Hepatocyte (in vitro differentiated cells): ENCODE results near the gene HLA-DQB1. TPM values are rescaled to one million over a fixed set of nuclear protein-coding genes. Genes with fewer than 3 reads are reported as not detected.
"Not testable (repeated sequence)": the region's sequence is repeated elsewhere in the genome, so short reads cannot be mapped to it uniquely, and the experiment has no call there.

Source experiments
- DNase-seq: peaks from one replicate; pipeline ENCODE4 v3.0.0-alpha.2; 2016; ENCODE audit warnings: low spot score
- H2AFZ ChIP-seq: fragments of 200-600 bp; sonication (generic); 2 replicates; pipeline ENCODE4 v1.6.0; 2016; ENCODE audit warnings: antibody characterized with exemption, mild to moderate bottlenecking
- H3K27ac ChIP-seq: fragments of 200-600 bp; sonication (generic); 2 replicates; pipeline ENCODE4 v1.5.1; 2016; ENCODE audit warnings: mild to moderate bottlenecking
- H3K27me3 ChIP-seq: fragments of 200-600 bp; sonication (generic); 2 replicates; pipeline ENCODE4 v1.6.1; 2016
- H3K36me3 ChIP-seq: fragments of 200-600 bp; sonication (generic); replicated peaks from 2 replicates; pipeline ENCODE4 v1.5.1; 2016; ENCODE audit warnings: low read depth; ENCODE audit not compliant: insufficient read depth
- H3K4me1 ChIP-seq: fragments of 200-600 bp; sonication (generic); 2 replicates; pipeline ENCODE4 v1.5.1; 2016; ENCODE audit warnings: mild to moderate bottlenecking, moderate library complexity; ENCODE audit not compliant: insufficient read depth
- H3K4me2 ChIP-seq: fragments of 200-600 bp; sonication (generic); 2 replicates; pipeline ENCODE4 v1.6.0; 2016
- H3K4me3 ChIP-seq: fragments of 200-600 bp; sonication (generic); 2 replicates; pipeline ENCODE4 v1.5.1; 2016; ENCODE audit warnings: mild to moderate bottlenecking
- H3K79me2 ChIP-seq: fragments of 200-600 bp; sonication (generic); 2 replicates; pipeline ENCODE4 v1.6.0; 2017; ENCODE audit warnings: mild to moderate bottlenecking
- H3K9me2 ChIP-seq: fragments of 200-600 bp; sonication (generic); replicated peaks from 2 replicates; pipeline ENCODE4 v1.6.0; 2017; ENCODE audit warnings: mild to moderate bottlenecking; ENCODE audit not compliant: insufficient read depth
- H3K9me3 ChIP-seq: fragments of 200-600 bp; sonication (generic); 2 replicates; pipeline ENCODE4 v1.5.1; 2016; ENCODE audit warnings: low read depth, mild to moderate bottlenecking
- H4K20me1 ChIP-seq: fragments of 200-600 bp; sonication (generic); 2 replicates; pipeline ENCODE4 v1.6.0; 2016; ENCODE audit warnings: mild to moderate bottlenecking; ENCODE audit not compliant: insufficient read depth, poor library complexity, severe bottlenecking
- CTCF ChIP-seq: fragments of 200-600 bp; sonication (generic); IDR thresholded peaks from 2 replicates; pipeline ENCODE4 v1.5.1; 2016; ENCODE audit warnings: antibody characterized with exemption, mild to moderate bottlenecking; ENCODE audit not compliant: poor library complexity
- EZH2 ChIP-seq: fragments of 200-600 bp; sonication (generic); IDR thresholded peaks from 2 replicates; pipeline ENCODE4 v1.6.1; 2016; ENCODE audit warnings: antibody characterized with exemption, mild to moderate bottlenecking, borderline replicate concordance
- EZH2phosphoT487 ChIP-seq: fragments of 200-600 bp; sonication (generic); IDR thresholded peaks from one replicate; pipeline ENCODE4 v1.6.1; 2018; ENCODE audit warnings: antibody characterized with exemption, mild to moderate bottlenecking, low read depth, moderate library complexity; ENCODE audit not compliant: unreplicated experiment, severe bottlenecking
- whole genome bisulfite sequencing: methylation state at CpG from one replicate; pipeline ENCODE4 v1.1.6; 2016; ENCODE audit warnings: low lambda C conversion rate; ENCODE audit errors: missing lambda C conversion rate; 5-methylcytosine and 5-hydroxymethylcytosine counted together
- polyA plus RNA-seq: library from polyadenylated mRNA; unstranded; fragments of >200 nt; fragmentation: Nextera tagmentation; extraction: Ambion mirVana; gene quantifications from 2 replicates; pipeline ENCODE4 v1.2.1, GENCODE V29; 2016
- total RNA-seq: library from RNA; depleted of rRNA; stranded (reverse); fragments of >200 nt; gene quantifications from 2 replicates; pipeline ENCODE4 v1.2.3, GENCODE V29; 2014

The HLA-DQB1 gene
- total RNA-seq, result 12.0 and 12.2 TPM in 2 replicates
- polyA plus RNA-seq, result 13.0 and 15.2 TPM in 2 replicates

- Histone ChIP-seq H3K36me3 (no peaks in the 10 kb centered on the region), H3K27me3 (no peaks in the 10 kb centered on the region), H3K4me1 (no peaks in the 10 kb centered on the region), H3K9me2 (no peaks in the 10 kb centered on the region), H3K9me3 (no peaks in the 10 kb centered on the region), H3K4me3 (no peak within 1 kb of the TSS), H3K4me2 (peak within 1 kb of the TSS; percentile 63), H2AFZ (no peak within 1 kb of the TSS), H3K79me2 (no peaks in the 10 kb centered on the region), H4K20me1 (no peaks in the 10 kb centered on the region), H3K27ac (peak within 1 kb of the TSS; percentile 84)
- DNase-seq, result peak; percentile 74
- WGBS, result 24% methylated on average over 16 of the region's 16 CpGs
- TF ChIP-seq CTCF (no peak), EZH2phosphoT487 (no peak)
Measured at GRCh38 chr6:32666420-32667300, at the start of gene HLA-DQB1. Gene HLA-DQB1 (minus strand): TSS chr6:32666657. CDS start chr6:32666607, 50 bp downstream.

- H4K20me1 ChIP-seq, result no peaks in the 10 kb centered on the region
- no peaks in the 10 kb centered on the region for H3K36me3 ChIP-seq
- H3K27ac ChIP-seq, result no peak overlapping the region
- no peaks in the 10 kb centered on the region for H3K27me3 ChIP-seq
- no peaks in the 10 kb centered on the region for H3K79me2 ChIP-seq
- no peak overlapping the region for H3K4me2 ChIP-seq
- no peaks in the 10 kb centered on the region for H3K4me1 ChIP-seq
- H3K9me2 ChIP-seq, result no peaks in the 10 kb centered on the region
- TF ChIP-seq EZH2phosphoT487 (no peak), EZH2 (no peak), CTCF (no peak)
- no peak overlapping the region for H2AFZ ChIP-seq
- H3K4me3 ChIP-seq, result no peak overlapping the region
- H3K9me3 ChIP-seq, result no peaks in the 10 kb centered on the region
- no peak for DNase-seq
Measured at GRCh38 chr6:32713241-32713640, 46.8 kb upstream of the HLA-DQB1 start.

GRCh38 chr6:32709625-32710024 lies 43.2 kb upstream of the HLA-DQB1 start:
- no peaks in the 10 kb centered on the region for H3K4me1 ChIP-seq
- no peaks in the 10 kb centered on the region for H4K20me1 ChIP-seq
- H3K4me3 ChIP-seq, result no peak overlapping the region
- no peaks in the 10 kb centered on the region for H3K27me3 ChIP-seq
- no peak overlapping the region for H2AFZ ChIP-seq
- H3K36me3 ChIP-seq, result no peaks in the 10 kb centered on the region
- H3K4me2 ChIP-seq, result no peak overlapping the region
- no peak for DNase-seq
- H3K9me3 ChIP-seq, result no peaks in the 10 kb centered on the region
- TF ChIP-seq CTCF (no peak), EZH2phosphoT487 (no peak), EZH2 (no peak)
- H3K9me2 ChIP-seq, result no peaks in the 10 kb centered on the region
- H3K79me2 ChIP-seq, result no peaks in the 10 kb centered on the region
- no peak overlapping the region for H3K27ac ChIP-seq

- not testable (repeated sequence) for H2AFZ ChIP-seq, H3K9me2 ChIP-seq, H3K9me3 ChIP-seq, H3K4me3 ChIP-seq, DNase-seq, H3K4me1 ChIP-seq, H3K36me3 ChIP-seq, H4K20me1 ChIP-seq, H3K27me3 ChIP-seq, H3K79me2 ChIP-seq, H3K4me2 ChIP-seq, H3K27ac ChIP-seq
- 86% methylated on average over 3 of the region's 3 CpGs for WGBS
Measured at GRCh38 chr6:32705164-32705563, 38.7 kb upstream of the HLA-DQB1 start.
